GM13976 (cell line): Measurements from ENCODE around the gene AKAP1.

ENCODE experiments used
- DNase-seq: peaks from one replicate; pipeline ENCODE4 v3.0.0; 2012; ENCODE audit warnings: low spot score
- in situ Hi-C: fragments of 300-500 bp; cut with MboI; formaldehyde crosslinking; loops from one replicate; pipeline ENCODE4 v1.12.0; 2022; ENCODE audit warnings: low sequenced_read_pairs, mixed read lengths, inconsistent platforms; ENCODE audit not compliant: unreplicated experiment
- TF ChIP-seq, protein P1 (sequence below): IDR thresholded peaks from 2 replicates; pipeline ENCODE4 v1.5.1; 2012; ENCODE audit warnings: borderline replicate concordance, mild to moderate bottlenecking; ENCODE audit not compliant: insufficient read depth; ENCODE audit errors: extremely low read depth, missing control alignments, control extremely low read depth

Gene AKAP1

DNA sequence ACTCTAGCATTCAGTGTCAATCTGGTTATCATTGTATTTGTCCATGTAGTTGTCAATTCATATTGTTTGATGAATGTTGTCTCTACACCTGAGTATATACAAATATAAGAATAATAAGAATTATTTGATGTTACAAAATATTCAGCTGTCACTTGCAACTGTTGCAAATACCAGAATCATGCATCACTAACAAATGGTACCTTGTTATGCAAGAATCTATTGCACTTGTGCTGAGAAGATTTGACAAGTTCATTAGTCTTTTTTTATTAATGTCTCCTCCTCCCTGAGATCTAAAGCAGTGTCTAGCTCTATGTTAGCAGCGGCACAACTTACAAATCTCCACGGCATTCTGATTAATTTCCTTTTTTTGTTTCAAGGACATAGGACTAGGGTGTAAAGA lies 22.2 kb upstream of the AKAP1 start:
- TF ChIP-seq, protein P1, sequence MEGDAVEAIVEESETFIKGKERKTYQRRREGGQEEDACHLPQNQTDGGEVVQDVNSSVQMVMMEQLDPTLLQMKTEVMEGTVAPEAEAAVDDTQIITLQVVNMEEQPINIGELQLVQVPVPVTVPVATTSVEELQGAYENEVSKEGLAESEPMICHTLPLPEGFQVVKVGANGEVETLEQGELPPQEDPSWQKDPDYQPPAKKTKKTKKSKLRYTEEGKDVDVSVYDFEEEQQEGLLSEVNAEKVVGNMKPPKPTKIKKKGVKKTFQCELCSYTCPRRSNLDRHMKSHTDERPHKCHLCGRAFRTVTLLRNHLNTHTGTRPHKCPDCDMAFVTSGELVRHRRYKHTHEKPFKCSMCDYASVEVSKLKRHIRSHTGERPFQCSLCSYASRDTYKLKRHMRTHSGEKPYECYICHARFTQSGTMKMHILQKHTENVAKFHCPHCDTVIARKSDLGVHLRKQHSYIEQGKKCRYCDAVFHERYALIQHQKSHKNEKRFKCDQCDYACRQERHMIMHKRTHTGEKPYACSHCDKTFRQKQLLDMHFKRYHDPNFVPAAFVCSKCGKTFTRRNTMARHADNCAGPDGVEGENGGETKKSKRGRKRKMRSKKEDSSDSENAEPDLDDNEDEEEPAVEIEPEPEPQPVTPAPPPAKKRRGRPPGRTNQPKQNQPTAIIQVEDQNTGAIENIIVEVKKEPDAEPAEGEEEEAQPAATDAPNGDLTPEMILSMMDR: no peak
- no peak for DNase-seq
- in situ Hi-C loops: no loop called here

DNA sequence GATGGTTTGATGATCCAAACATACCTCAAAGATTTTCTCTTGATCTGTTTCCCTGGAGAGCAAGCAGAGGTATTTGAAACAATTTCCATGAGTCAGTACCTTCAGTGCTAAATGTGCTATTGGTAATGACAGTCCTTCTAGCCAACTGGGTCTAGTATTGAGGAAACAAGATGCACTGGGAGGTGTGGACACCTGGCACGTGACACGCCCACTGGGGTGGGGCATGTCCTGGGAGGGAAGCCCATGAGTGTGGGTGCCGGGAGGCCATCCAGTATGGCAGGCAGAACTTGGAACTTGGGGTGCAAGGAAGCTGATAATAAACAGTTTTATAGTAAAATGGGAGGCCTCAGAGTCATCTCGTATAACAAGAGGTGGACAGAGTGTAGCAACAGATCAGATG lies 17.9 kb upstream of the AKAP1 start:
- in situ Hi-C loops: no loop called here
- no peak for DNase-seq
- TF ChIP-seq, protein P1: no peak

DNA sequence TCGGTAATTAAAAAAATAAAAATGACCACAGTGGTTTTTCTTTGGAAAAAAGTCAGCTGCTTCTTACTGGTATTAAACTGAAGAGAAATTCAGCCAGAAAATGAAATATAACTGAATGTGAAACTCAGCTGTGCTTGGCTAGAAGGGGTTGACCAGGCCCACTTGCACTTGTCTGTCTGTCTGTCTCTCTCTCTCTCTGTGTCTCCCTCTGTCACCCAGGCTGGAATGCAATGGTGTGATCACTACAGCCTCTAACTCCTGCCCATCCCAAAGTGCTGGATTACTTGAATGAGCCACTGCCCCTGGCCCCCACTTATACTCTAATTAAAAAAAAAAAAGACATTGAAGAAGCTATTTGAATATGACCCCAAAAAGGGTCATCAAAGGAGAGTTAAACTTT lies 17.3 kb upstream of the AKAP1 start:
- in situ Hi-C loops: no loop called here
- TF ChIP-seq, protein P1: no peak
- DNase-seq: no peak

DNA sequence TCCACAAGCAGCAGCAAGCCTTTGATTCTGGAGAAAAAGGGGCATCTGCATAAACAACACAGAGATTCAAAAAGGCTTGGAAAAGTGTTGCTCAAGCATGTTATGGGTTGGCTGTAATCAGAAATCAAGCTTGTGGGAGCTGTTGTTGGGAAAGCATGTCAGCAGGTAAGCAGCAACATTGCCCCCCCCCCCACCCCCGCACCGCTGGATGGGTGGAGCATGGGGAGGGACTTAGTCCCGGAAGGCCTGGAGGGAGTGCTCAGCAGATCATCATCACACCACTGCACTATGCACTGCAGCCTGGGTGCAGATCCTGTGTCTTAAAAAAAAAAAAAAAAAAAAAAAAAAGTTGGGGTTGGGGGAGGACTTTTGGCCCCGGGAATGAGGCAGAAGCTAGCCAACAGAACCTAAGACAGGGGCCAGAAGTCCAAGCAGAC lies 16.8 kb upstream of the AKAP1 start:
- DNase-seq: no peak
- TF ChIP-seq, protein P1: no peak
- in situ Hi-C loops: no loop called here

DNA sequence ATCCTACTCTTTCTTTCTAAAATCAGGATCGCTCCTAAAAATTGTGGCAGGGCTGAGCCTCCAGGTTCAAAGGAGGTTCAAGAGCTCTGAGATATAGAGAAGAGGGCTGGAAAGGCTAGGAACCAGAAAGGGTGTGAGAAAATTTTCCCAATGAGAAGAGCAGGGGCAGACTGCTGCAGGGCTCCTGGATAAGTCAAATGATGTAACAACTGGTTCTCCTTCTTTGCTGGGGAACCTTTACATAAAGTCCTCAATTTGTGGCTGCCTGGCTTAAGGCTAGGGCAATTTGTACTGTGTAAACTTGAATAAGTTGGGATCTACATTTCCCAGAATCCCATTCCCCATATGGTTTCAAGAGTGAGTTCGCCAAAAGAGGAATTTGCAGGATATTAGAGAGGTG lies 16.3 kb upstream of the AKAP1 start:
- no peak for DNase-seq
- in situ Hi-C loops: no loop called here
- TF ChIP-seq, protein P1: no peak

DNA sequence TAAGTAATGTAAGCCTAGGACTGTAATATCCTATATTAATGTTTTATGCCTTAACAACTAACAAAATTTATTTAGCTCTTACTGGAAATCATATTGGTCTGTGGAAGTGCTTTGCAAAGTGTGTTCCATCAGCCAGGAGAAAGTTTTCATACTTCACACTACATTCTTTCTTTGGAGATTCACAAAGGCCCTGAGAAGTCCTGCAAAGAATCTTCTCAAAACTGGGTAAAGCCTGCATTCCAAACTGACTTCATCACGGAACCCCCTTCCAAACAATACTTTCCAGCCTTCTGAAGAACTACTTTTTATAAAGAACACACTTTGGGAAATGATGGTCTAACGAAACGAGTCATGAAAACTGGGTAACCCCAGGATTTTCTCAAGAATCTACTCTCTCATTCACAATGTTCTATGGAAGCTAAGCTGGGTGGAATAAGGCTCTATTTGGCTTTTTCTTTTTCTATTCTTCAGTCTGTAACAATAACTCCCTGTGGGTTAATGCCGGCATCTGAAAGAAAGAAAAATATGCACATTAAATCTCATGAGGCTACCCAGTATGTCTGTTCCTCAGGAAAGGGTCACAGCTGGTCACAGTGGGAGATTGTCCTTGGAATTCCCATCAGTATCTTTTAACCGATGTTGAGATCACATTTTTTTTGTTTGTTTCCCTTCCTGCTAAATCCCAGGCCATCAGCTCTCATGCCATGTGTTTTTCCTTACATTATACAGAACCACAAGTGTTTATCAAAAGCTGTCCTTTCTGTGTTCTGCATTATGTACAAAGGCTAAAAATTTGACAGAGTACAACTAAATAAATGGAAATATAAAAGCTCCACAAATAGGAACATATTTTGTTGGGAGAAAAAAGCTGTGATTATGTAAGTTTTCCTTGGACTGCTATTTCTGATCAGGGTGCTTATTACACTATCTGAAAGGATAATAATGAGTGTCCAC lies 12.8 kb upstream of the AKAP1 start:
- in situ Hi-C loops: no loop called here
- no peak for DNase-seq
- TF ChIP-seq, protein P1: no peak
